ENCODE measurements around the gene DOCK9. TPM values are rescaled to one million over a fixed set of nuclear protein-coding genes. Genes with fewer than 3 reads are reported as not detected.

DOCK9 gene
- total RNA-seq, 1 donor from 2014 or later: 56.3 TPM

DNA sequence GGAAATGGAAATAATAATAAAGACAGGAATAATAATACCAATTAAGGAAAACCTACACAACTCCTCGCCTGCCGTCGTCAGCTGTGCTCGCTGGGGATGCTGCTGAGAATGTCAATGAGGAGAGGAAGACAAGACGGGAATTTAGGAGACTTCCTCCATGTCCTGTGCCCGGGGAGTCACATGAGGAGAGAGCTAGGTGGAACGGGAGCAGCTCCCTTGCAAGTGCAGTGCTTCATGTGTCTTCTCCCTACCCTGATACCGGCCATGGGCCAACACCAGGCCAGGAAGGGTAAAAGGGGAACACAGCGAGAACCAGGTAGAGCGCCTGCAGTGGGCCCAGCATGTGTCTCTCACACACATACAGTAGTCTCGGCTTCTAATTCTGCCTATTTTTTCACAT, 11.8 kb downstream of the DOCK9 start:
- H3K27ac ChIP-seq (ENCODE audit: low read depth, low read length): no peak overlapping the region
- peaks cover 2% of the 10 kb centered on the region for H3K36me3 Mint-ChIP-seq (ENCODE audit: low read depth, unreplicated experiment)
- peaks cover 2% of the 10 kb centered on the region for H3K9me3 Mint-ChIP-seq (ENCODE audit: unreplicated experiment)
- H3K4me3 Mint-ChIP-seq (ENCODE audit: unreplicated experiment): no peak overlapping the region
- H3K27me3 ChIP-seq (ENCODE audit: insufficient read depth, low read length): no peaks in the 10 kb centered on the region
- DNase-seq (ENCODE audit: low read depth): no peak
- no peaks in the 10 kb centered on the region for H3K27me3 Mint-ChIP-seq (ENCODE audit: low read depth, unreplicated experiment)
- no peak overlapping the region for H3K4me2 ChIP-seq (ENCODE audit: low read length)
- H3K79me2 ChIP-seq (ENCODE audit: insufficient read depth, low read length): peaks cover 4% of the 10 kb centered on the region
- H2AFZ ChIP-seq (ENCODE audit: low read depth, low read length): no peak overlapping the region
- no peaks in the 10 kb centered on the region for H4K20me1 ChIP-seq (ENCODE audit: insufficient read depth, low read length)
- H3K4me1 Mint-ChIP-seq (ENCODE audit: low read depth, unreplicated experiment): peaks cover 20% of the 10 kb centered on the region
- no peak for FAIRE-seq
- H3K4me3 ChIP-seq (ENCODE audit: insufficient read depth, low read depth, low read length): no peak overlapping the region
- no peaks in the 10 kb centered on the region for H3K9me3 ChIP-seq (ENCODE audit: insufficient read depth, low read depth, low read length)
- no peak overlapping the region for H3K9ac ChIP-seq (ENCODE audit: low read length)
- TF ChIP-seq EZH2 (IDR thresholded peaks at IDR 0.05; ENCODE audit: insufficient read depth, low read length): no peak
- TF ChIP-seq CTCF (IDR thresholded peaks at IDR 0.05; ENCODE audit: insufficient read depth, low read depth, low read length): no peak
- no peak overlapping the region for H3K27ac Mint-ChIP-seq (ENCODE audit: unreplicated experiment)
- no peaks in the 10 kb centered on the region for H3K36me3 ChIP-seq (ENCODE audit: insufficient read depth, low read length)
- peaks cover 7% of the 10 kb centered on the region for H3K4me1 ChIP-seq (ENCODE audit: insufficient read depth, low read length)

- peaks cover 2% of the 10 kb centered on the region for H3K36me3 Mint-ChIP-seq (ENCODE audit: low read depth, unreplicated experiment)
- H3K27me3 Mint-ChIP-seq (ENCODE audit: low read depth, unreplicated experiment): no peaks in the 10 kb centered on the region
- Histone ChIP-seq H3K9me3 (ENCODE audit: insufficient read depth, low read depth, low read length) (no peaks in the 10 kb centered on the region), H4K20me1 (ENCODE audit: insufficient read depth, low read length) (no peaks in the 10 kb centered on the region), H3K79me2 (ENCODE audit: insufficient read depth, low read length) (peaks cover 3% of the 10 kb centered on the region), H3K27ac (ENCODE audit: low read depth, low read length) (no peak overlapping the region), H3K4me3 (ENCODE audit: insufficient read depth, low read depth, low read length) (no peak overlapping the region), H3K4me1 (ENCODE audit: insufficient read depth, low read length) (peaks cover 7% of the 10 kb centered on the region), H3K9ac (ENCODE audit: low read length) (no peak overlapping the region), H2AFZ (ENCODE audit: low read depth, low read length) (no peak overlapping the region), H3K4me2 (ENCODE audit: low read length) (no peak overlapping the region), H3K36me3 (ENCODE audit: insufficient read depth, low read length) (no peaks in the 10 kb centered on the region), H3K27me3 (ENCODE audit: insufficient read depth, low read length) (no peaks in the 10 kb centered on the region)
- peaks cover 15% of the 10 kb centered on the region for H3K4me1 Mint-ChIP-seq (ENCODE audit: low read depth, unreplicated experiment)
- no peak for FAIRE-seq
- no peak for DNase-seq (ENCODE audit: low read depth)
- H3K4me3 Mint-ChIP-seq (ENCODE audit: unreplicated experiment): no peak overlapping the region
- H3K27ac Mint-ChIP-seq (ENCODE audit: unreplicated experiment): no peak overlapping the region
- H3K9me3 Mint-ChIP-seq (ENCODE audit: unreplicated experiment): peaks cover 2% of the 10 kb centered on the region
- TF ChIP-seq EZH2 (IDR thresholded peaks at IDR 0.05; ENCODE audit: insufficient read depth, low read length): no peak
- no peak for TF ChIP-seq CTCF (IDR thresholded peaks at IDR 0.05; ENCODE audit: insufficient read depth, low read depth, low read length)
These were observed 12.5 kb downstream of the DOCK9 start for GRCh38 chr13:98965325-98965724.

- H3K79me2 ChIP-seq (ENCODE audit: insufficient read depth, low read length): no peaks in the 10 kb centered on the region
These were observed 13.9 kb downstream of the DOCK9 start for GRCh38 chr13:98963917-98964316.

More at GRCh38 chr13:98963917-98964316, 13.9 kb downstream of the DOCK9 start:
- H3K9me3 Mint-ChIP-seq (ENCODE audit: unreplicated experiment): peaks cover 2% of the 10 kb centered on the region
- FAIRE-seq (no peak), DNase-seq (ENCODE audit: low read depth) (no peak)
- H3K36me3 Mint-ChIP-seq (ENCODE audit: low read depth, unreplicated experiment): peaks cover 3% of the 10 kb centered on the region
- Histone ChIP-seq H3K4me3 (ENCODE audit: insufficient read depth, low read depth, low read length) (no peak overlapping the region), H4K20me1 (ENCODE audit: insufficient read depth, low read length) (no peaks in the 10 kb centered on the region), H3K9ac (ENCODE audit: low read length) (no peak overlapping the region), H3K4me2 (ENCODE audit: low read length) (no peak overlapping the region), H3K4me1 (ENCODE audit: insufficient read depth, low read length) (peaks cover 7% of the 10 kb centered on the region), H3K36me3 (ENCODE audit: insufficient read depth, low read length) (no peaks in the 10 kb centered on the region), H3K27ac (ENCODE audit: low read depth, low read length) (no peak overlapping the region), H3K9me3 (ENCODE audit: insufficient read depth, low read depth, low read length) (no peaks in the 10 kb centered on the region), H2AFZ (ENCODE audit: low read depth, low read length) (no peak overlapping the region), H3K27me3 (ENCODE audit: insufficient read depth, low read length) (no peaks in the 10 kb centered on the region)
- H3K4me1 Mint-ChIP-seq (ENCODE audit: low read depth, unreplicated experiment): peaks cover 10% of the 10 kb centered on the region
- H3K27ac Mint-ChIP-seq (ENCODE audit: unreplicated experiment): no peak overlapping the region
- no peaks in the 10 kb centered on the region for H3K27me3 Mint-ChIP-seq (ENCODE audit: low read depth, unreplicated experiment)
- no peak for TF ChIP-seq EZH2 (IDR thresholded peaks at IDR 0.05; ENCODE audit: insufficient read depth, low read length)
- TF ChIP-seq CTCF (IDR thresholded peaks at IDR 0.05; ENCODE audit: insufficient read depth, low read depth, low read length): no peak
- no peak overlapping the region for H3K4me3 Mint-ChIP-seq (ENCODE audit: unreplicated experiment)
